ENCODE measurements around the gene DEXI.

Gene DEXI

GRCh38 chr16:10892782-10893318, 49.4 kb downstream of the DEXI start:
- no peak for DNase-seq (ENCODE audit: low spot score)

DNA sequence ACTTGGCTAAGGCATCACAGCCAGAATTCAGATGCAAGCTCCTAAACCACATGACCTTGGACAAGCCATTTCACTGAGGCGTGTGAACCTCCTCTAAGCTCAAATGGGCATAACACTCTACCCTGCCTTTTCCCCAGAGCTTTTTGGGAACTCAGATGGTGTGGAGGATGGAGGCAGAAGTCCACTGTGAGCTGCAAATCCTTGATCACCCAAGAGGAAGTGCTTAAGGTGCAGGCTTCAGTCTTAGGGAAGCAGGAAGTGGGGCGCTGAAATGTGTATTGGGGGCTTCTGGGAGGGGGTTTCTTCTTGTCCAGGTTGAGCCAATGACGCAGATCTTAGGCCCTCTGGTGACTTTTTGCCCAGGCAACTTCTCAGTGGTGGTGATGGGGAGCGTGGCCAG, 52.4 kb downstream of the DEXI start:
- DNase-seq (ENCODE audit: low spot score): no peak

DNA sequence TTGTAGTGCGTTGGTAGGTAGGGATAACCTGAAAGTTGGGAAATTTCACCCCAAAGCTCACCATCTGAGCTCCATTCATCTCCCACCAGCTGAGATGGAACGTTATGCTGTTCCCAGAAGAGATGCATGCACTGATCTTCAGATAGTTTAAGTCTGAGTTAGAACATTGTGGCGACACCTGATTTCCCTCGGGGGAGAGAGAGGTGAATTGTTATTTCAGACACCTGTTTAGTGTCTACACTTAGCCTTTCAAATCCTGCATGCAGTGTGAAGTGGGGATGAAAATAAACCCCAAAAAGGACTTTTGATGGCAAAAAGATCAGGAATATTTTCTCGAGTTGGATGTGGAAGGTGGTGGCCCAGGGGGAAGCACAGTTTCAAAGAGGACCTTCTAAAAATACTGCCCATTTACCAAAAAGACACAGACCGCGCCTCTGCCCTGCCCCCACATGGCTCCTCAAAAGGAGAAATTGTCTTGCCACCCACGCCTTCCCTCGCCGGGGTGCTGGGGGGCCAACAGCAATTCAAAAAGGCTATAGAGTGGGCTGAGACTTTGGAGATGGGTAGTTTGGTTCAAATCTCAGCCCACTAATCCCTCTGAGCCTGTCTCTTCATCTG, 53.8 kb downstream of the DEXI start:
- DNase-seq (ENCODE audit: low spot score): no peak

GRCh38 chr16:10885246-10885645, 57.0 kb downstream of the DEXI start:
- no peak for DNase-seq (ENCODE audit: low spot score)

GRCh38 chr16:10883004-10883403, 59.3 kb downstream of the DEXI start:
- DNase-seq (ENCODE audit: low spot score): no peak

- no peak for DNase-seq (ENCODE audit: low spot score)
Observed at GRCh38 chr16:10881479-10882030, 60.7 kb downstream of the DEXI start.

DNA sequence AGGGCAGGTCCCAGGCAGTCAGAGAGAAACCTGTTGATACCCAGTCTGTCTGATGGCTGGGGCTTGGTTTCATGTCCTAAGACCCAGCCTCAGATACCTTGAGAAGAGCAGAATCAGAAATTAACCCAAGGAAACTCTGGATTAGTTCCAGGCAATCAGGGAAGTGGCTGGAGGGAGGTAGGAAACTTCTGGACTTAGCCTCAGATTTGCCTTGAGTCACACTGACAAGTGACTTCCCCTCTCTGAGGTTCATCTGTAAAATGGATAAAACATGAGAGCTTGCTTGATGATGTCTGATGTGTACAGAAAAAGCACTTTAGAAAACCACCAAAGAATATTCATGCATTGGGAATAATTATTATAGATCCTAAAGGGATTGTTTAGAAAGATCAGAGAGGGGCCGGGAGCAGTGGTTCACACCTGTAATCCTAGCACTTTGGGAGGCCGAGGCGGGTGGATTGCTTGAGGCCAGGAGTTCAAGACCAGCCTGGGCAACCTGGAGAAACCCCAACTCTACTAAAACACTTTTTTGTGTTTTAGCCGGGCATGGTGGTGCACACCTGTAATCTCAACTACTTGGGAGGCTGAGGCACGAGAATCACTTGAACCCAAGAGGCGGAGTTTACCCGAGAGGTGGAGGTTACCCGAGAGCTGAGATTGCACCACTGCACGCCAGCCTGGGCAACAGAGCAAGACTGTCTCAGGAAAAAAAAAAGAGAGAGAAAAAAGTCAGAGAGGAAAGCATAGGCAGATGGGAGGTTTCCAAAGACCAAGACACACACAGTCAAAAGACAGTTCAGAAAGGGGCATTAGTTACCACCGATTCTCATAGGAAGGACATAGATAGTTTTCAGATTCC, 61.4 kb downstream of the DEXI start:
- no peak for DNase-seq (ENCODE audit: low spot score)

DNA sequence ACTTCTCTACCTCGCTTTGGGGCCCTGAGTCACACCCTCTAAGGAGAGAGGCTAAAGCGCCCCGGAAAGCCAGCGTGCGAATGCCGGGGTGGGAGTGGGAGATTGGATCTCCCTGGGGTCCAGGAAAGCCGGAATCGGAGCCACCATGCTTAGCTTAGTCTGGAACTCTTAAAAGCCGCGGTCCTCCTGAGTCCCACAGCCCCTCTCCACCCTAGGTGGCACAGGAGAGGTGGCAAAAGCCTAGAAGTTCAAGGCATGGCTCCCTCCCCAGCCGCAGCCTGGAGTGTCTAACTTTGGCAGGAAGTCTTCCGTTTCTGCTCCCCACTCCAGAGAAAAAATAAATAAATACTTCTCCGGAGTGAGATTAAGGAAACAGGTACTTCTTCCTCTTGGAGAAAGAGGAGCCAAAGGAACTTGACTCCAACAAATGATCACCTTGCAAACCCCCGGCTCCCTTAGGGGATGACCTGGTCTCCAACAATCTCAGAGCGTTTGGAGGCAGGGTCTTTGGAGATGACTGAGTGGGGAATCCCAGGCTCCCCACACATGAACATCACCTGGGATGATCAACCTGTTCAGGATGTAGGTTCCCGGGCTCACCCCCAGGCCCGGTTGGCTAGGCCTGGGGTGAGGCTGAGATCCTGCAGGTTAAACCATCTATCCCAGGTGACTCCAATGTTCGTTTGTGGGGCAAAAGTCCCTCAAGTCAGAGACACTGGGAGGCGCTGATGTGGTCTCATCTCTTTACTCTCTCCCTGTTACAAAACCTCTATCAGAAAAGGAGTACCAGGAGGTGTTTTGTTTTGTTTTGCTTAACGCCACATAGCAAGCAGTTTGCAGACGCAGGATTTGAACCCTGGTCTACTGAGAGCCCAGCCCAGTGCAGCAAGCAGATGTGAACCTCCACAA, 62.3 kb downstream of the DEXI start:
- DNase-seq (ENCODE audit: low spot score): no peak
